Central memory CD8-positive, alpha-beta T cell (primary cell): ENCODE data around the gene EPHB1.

ENCODE experiments used
- ATAC-seq: fragments of 150-1000 bp; cut with Tn5 transposase; replicated peaks from 2 replicates; pipeline ENCODE4 v1.10.0; 2022; ENCODE audit warnings: mild to moderate bottlenecking, moderate FRiP score, moderate number of reproducible peaks; ENCODE audit not compliant: poor library complexity, severe bottlenecking; ENCODE audit errors: extremely low read depth
- DNase-seq, 2 donors: peaks; one replicate each; pipeline ENCODE4 v3.0.0; 2021; ENCODE audit warnings: low spot score in 2 of 2
- H3K27ac Mint-ChIP-seq: one replicate; pipeline ENCODE4 v1.8.0; 2022; ENCODE audit warnings: low read depth, mild to moderate bottlenecking, moderate library complexity, mixed read lengths
- H3K27me3 Mint-ChIP-seq: one replicate; pipeline ENCODE4 v1.8.0; 2022; ENCODE audit warnings: mixed read lengths
- H3K36me3 Mint-ChIP-seq: one replicate; pipeline ENCODE4 v1.8.0; 2022; ENCODE audit warnings: mild to moderate bottlenecking, moderate library complexity, mixed read lengths; ENCODE audit not compliant: insufficient read depth
- H3K4me1 Mint-ChIP-seq: one replicate; pipeline ENCODE4 v1.8.0; 2022; ENCODE audit warnings: mixed read lengths
- H3K4me3 Mint-ChIP-seq: one replicate; pipeline ENCODE4 v1.8.0; 2022; ENCODE audit warnings: mild to moderate bottlenecking, moderate library complexity, mixed read lengths
- H3K9me3 Mint-ChIP-seq: one replicate; pipeline ENCODE4 v1.8.0; 2022; ENCODE audit warnings: mixed read lengths

The EPHB1 gene

GRCh38 chr3:134883697-134884385 lies 88.8 kb downstream of the EPHB1 start:
- ATAC-seq (no peak), DNase-seq (no peak)
- H3K27ac Mint-ChIP-seq = no peak overlapping the region
- H3K9me3 Mint-ChIP-seq = no peaks in the 10 kb centered on the region
- H3K27me3 Mint-ChIP-seq = no peaks in the 10 kb centered on the region
- no peaks in the 10 kb centered on the region for H3K4me1 Mint-ChIP-seq
- no peaks in the 10 kb centered on the region for H3K36me3 Mint-ChIP-seq
- H3K4me3 Mint-ChIP-seq = no peak overlapping the region

- no peaks in the 10 kb centered on the region for H3K27me3 Mint-ChIP-seq
- H3K27ac Mint-ChIP-seq = no peak overlapping the region
- ATAC-seq (no peak), DNase-seq (no peak)
- no peaks in the 10 kb centered on the region for H3K36me3 Mint-ChIP-seq
- H3K9me3 Mint-ChIP-seq = no peaks in the 10 kb centered on the region
- H3K4me3 Mint-ChIP-seq = no peak overlapping the region
- no peaks in the 10 kb centered on the region for H3K4me1 Mint-ChIP-seq
Observed at GRCh38 chr3:134885877-134886621, 91.0 kb downstream of the EPHB1 start.

GRCh38 chr3:134886991-134887390 lies 91.9 kb downstream of the EPHB1 start:
- H3K27ac Mint-ChIP-seq = no peak overlapping the region

GRCh38 chr3:134887536-134887935 lies 92.5 kb downstream of the EPHB1 start:
- ATAC-seq = no peak
- no peak overlapping the region for H3K27ac Mint-ChIP-seq
- H3K4me3 Mint-ChIP-seq = no peak overlapping the region
- H3K27me3 Mint-ChIP-seq = no peaks in the 10 kb centered on the region
- no peaks in the 10 kb centered on the region for H3K36me3 Mint-ChIP-seq
- H3K4me1 Mint-ChIP-seq = no peaks in the 10 kb centered on the region
- no peak for DNase-seq
- no peaks in the 10 kb centered on the region for H3K9me3 Mint-ChIP-seq

More at GRCh38 chr3:134886991-134887390, 91.9 kb downstream of the EPHB1 start:
- no peaks in the 10 kb centered on the region for H3K27me3 Mint-ChIP-seq
- no peaks in the 10 kb centered on the region for H3K36me3 Mint-ChIP-seq
- no peaks in the 10 kb centered on the region for H3K9me3 Mint-ChIP-seq
- ATAC-seq (no peak), DNase-seq (no peak)
- no peak overlapping the region for H3K4me3 Mint-ChIP-seq
- H3K4me1 Mint-ChIP-seq = no peaks in the 10 kb centered on the region

- Mint-ChIP-seq H3K9me3 (no peaks in the 10 kb centered on the region), H3K4me1 (no peaks in the 10 kb centered on the region), H3K27ac (no peak overlapping the region), H3K36me3 (no peaks in the 10 kb centered on the region), H3K27me3 (no peaks in the 10 kb centered on the region), H3K4me3 (no peak overlapping the region)
- DNase-seq (no peak), ATAC-seq (no peak)
Observed at GRCh38 chr3:134892326-134892725, 97.3 kb downstream of the EPHB1 start.

- DNase-seq (no peak), ATAC-seq (no peak)
- Mint-ChIP-seq H3K9me3 (no peaks in the 10 kb centered on the region), H3K27ac (no peak overlapping the region), H3K4me1 (no peaks in the 10 kb centered on the region), H3K4me3 (no peak overlapping the region), H3K36me3 (no peaks in the 10 kb centered on the region), H3K27me3 (no peaks in the 10 kb centered on the region)
Observed at GRCh38 chr3:134892761-134893160, 97.7 kb downstream of the EPHB1 start.

- H3K27ac Mint-ChIP-seq = no peak overlapping the region
- no peak for ATAC-seq
Observed at GRCh38 chr3:134894533-134894932, 99.5 kb downstream of the EPHB1 start.

GRCh38 chr3:134895181-134895580 lies 100.1 kb downstream of the EPHB1 start:
- Mint-ChIP-seq H3K27me3 (no peaks in the 10 kb centered on the region), H3K36me3 (no peaks in the 10 kb centered on the region), H3K4me1 (no peaks in the 10 kb centered on the region), H3K27ac (no peak overlapping the region), H3K9me3 (no peaks in the 10 kb centered on the region), H3K4me3 (no peak overlapping the region)
- no peak for DNase-seq
- ATAC-seq = no peak

More at GRCh38 chr3:134894533-134894932, 99.5 kb downstream of the EPHB1 start:
- no peaks in the 10 kb centered on the region for H3K4me1 Mint-ChIP-seq
- no peaks in the 10 kb centered on the region for H3K9me3 Mint-ChIP-seq
- no peaks in the 10 kb centered on the region for H3K36me3 Mint-ChIP-seq
- no peaks in the 10 kb centered on the region for H3K27me3 Mint-ChIP-seq
- no peak overlapping the region for H3K4me3 Mint-ChIP-seq
- no peak for DNase-seq

GRCh38 chr3:134896141-134896540 lies 101.1 kb downstream of the EPHB1 start:
- no peak overlapping the region for H3K27ac Mint-ChIP-seq
- no peaks in the 10 kb centered on the region for H3K9me3 Mint-ChIP-seq
- H3K4me3 Mint-ChIP-seq = no peak overlapping the region
- H3K4me1 Mint-ChIP-seq = no peaks in the 10 kb centered on the region
- DNase-seq (no peak), ATAC-seq (no peak)
- no peaks in the 10 kb centered on the region for H3K36me3 Mint-ChIP-seq
- H3K27me3 Mint-ChIP-seq = no peaks in the 10 kb centered on the region

- Mint-ChIP-seq H3K4me1 (no peaks in the 10 kb centered on the region), H3K27me3 (no peaks in the 10 kb centered on the region), H3K9me3 (no peaks in the 10 kb centered on the region), H3K27ac (no peak overlapping the region), H3K36me3 (no peaks in the 10 kb centered on the region), H3K4me3 (no peak overlapping the region)
- DNase-seq (no peak), ATAC-seq (no peak)
Observed at GRCh38 chr3:134896696-134897095, 101.6 kb downstream of the EPHB1 start.

GRCh38 chr3:134897391-134898141 lies 102.5 kb downstream of the EPHB1 start:
- ATAC-seq (no peak), DNase-seq (no peak)
- Mint-ChIP-seq H3K27me3 (no peaks in the 10 kb centered on the region), H3K4me3 (no peak overlapping the region), H3K36me3 (no peaks in the 10 kb centered on the region), H3K27ac (no peak overlapping the region), H3K9me3 (no peaks in the 10 kb centered on the region), H3K4me1 (no peaks in the 10 kb centered on the region)

- ATAC-seq (no peak), DNase-seq (no peak)
- Mint-ChIP-seq H3K27me3 (no peaks in the 10 kb centered on the region), H3K9me3 (no peaks in the 10 kb centered on the region), H3K36me3 (no peaks in the 10 kb centered on the region), H3K4me1 (no peaks in the 10 kb centered on the region), H3K27ac (no peak overlapping the region), H3K4me3 (no peak overlapping the region)
Observed at GRCh38 chr3:134898181-134898754, 103.2 kb downstream of the EPHB1 start.
